Stimulated activated CD4-positive, alpha-beta T cell treated with anti-CD3 and anti-CD28 coated beads, Interleukin-2, amount 100 ng/mL, for 4 hours (primary cell): ENCODE data around the gene TFIP11.
"Not testable (repeated sequence)": the region's sequence is repeated elsewhere in the genome, so short reads cannot be mapped to it uniquely, and the experiment has no call there.

ENCODE experiments used
- DNase-seq: peaks from one replicate; pipeline ENCODE4 v3.0.0-alpha.2; 2020; ENCODE audit warnings: low read depth

The TFIP11 gene

GRCh38 chr22:26541167-26541819 is 29.0 kb upstream of the TFIP11 start:
- DNase-seq = no peak

- DNase-seq = no peak
Measured at GRCh38 chr22:26540119-26540518, 27.8 kb upstream of the TFIP11 start.

- no peak for DNase-seq
Measured at GRCh38 chr22:26536762-26537134, 24.5 kb upstream of the TFIP11 start.

GRCh38 chr22:26536056-26536761 is 23.9 kb upstream of the TFIP11 start:
- no peak for DNase-seq

GRCh38 chr22:26535603-26535908 is 23.3 kb upstream of the TFIP11 start:
- DNase-seq = no peak

GRCh38 chr22:26534874-26535602 is 22.8 kb upstream of the TFIP11 start:
- no peak for DNase-seq

GRCh38 chr22:26534171-26534855 is 22.0 kb upstream of the TFIP11 start:
- DNase-seq = no peak

- DNase-seq = no peak
Measured at GRCh38 chr22:26529345-26529744, 17.1 kb upstream of the TFIP11 start.

- not testable (repeated sequence) for DNase-seq
Measured at GRCh38 chr22:26528518-26528917, 16.2 kb upstream of the TFIP11 start.

GRCh38 chr22:26527574-26528465 is 15.5 kb upstream of the TFIP11 start:
- no peak for DNase-seq

- DNase-seq = no peak
Measured at GRCh38 chr22:26527167-26527566, 14.9 kb upstream of the TFIP11 start.

- DNase-seq = no peak
Measured at GRCh38 chr22:26525946-26526564, 13.8 kb upstream of the TFIP11 start.

GRCh38 chr22:26524870-26525269 is 12.6 kb upstream of the TFIP11 start:
- no peak for DNase-seq

GRCh38 chr22:26522592-26522991 is 10.3 kb upstream of the TFIP11 start:
- DNase-seq = no peak

GRCh38 chr22:26522012-26522411 is 9.7 kb upstream of the TFIP11 start:
- no peak for DNase-seq

GRCh38 chr22:26517429-26517828 is 5.2 kb upstream of the TFIP11 start:
- no peak for DNase-seq

- no peak for DNase-seq
Measured at GRCh38 chr22:26516503-26516902, 4.2 kb upstream of the TFIP11 start.

GRCh38 chr22:26515931-26516330 is 3.7 kb upstream of the TFIP11 start:
- no peak for DNase-seq

GRCh38 chr22:26514419-26515161 is 2.3 kb upstream of the TFIP11 start:
- DNase-seq = no peak

- no peak for DNase-seq
Measured at GRCh38 chr22:26513838-26514237, 1.6 kb upstream of the TFIP11 start.

GRCh38 chr22:26508148-26508547 is 4.1 kb downstream of the TFIP11 start:
- DNase-seq = no peak
